GM23338 (cell line): Measurements from ENCODE around the gene TXNL1.

ENCODE experiments used
- EZH2 ChIP-seq: fragments of 200-600 bp; sonication (generic); IDR thresholded peaks from one replicate; pipeline ENCODE4 v1.8.0; 2017; ENCODE audit warnings: antibody characterized with exemption, mild to moderate bottlenecking, low read depth; ENCODE audit not compliant: unreplicated experiment
- JUNB ChIP-seq: IDR thresholded peaks from one replicate; pipeline ENCODE4 v1.6.1; 2016; ENCODE audit warnings: antibody characterized with exemption; ENCODE audit not compliant: unreplicated experiment
- TF ChIP-seq, protein P1 (sequence below), 2 experiments: fragments of 200-600 bp in 1 of 2; sonication (generic) in 1 of 2; conservative IDR thresholded peaks; 2 replicates each; pipeline versions ENCODE4 v1.5.1 to v1.6.1; 2016 to 2017; ENCODE audit warnings: antibody characterized with exemption in 2 of 2, low read depth in 2 of 2, mild to moderate bottlenecking in 2 of 2, moderate library complexity in 1 of 2

DNA sequence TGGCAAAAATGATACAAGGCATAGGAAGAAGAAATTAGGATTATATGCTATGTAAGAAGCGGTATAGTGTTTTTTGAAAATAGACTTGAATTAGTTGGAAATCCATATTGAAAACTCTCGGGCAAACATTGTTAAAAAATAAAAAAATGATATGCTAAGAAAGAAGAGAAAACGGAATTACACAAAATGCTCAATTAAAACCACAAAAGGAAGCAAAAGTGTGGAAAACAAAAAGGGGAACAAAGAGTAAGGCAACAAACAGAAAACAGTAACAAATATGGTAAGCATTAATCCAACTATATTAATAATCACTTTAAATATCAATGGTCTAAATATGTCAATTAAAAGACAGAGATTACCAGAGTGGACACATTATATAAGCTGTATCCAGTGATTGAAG, 58.4 kb downstream of the TXNL1 start:
- TF ChIP-seq, protein P1, sequence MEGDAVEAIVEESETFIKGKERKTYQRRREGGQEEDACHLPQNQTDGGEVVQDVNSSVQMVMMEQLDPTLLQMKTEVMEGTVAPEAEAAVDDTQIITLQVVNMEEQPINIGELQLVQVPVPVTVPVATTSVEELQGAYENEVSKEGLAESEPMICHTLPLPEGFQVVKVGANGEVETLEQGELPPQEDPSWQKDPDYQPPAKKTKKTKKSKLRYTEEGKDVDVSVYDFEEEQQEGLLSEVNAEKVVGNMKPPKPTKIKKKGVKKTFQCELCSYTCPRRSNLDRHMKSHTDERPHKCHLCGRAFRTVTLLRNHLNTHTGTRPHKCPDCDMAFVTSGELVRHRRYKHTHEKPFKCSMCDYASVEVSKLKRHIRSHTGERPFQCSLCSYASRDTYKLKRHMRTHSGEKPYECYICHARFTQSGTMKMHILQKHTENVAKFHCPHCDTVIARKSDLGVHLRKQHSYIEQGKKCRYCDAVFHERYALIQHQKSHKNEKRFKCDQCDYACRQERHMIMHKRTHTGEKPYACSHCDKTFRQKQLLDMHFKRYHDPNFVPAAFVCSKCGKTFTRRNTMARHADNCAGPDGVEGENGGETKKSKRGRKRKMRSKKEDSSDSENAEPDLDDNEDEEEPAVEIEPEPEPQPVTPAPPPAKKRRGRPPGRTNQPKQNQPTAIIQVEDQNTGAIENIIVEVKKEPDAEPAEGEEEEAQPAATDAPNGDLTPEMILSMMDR (conservative IDR thresholded peaks at IDR 0.05; ENCODE audit: low read depth in 2 of 2) = no peak
- TF ChIP-seq JUNB (no peak), EZH2 (no peak)
